Panc1 (cell line): Measurements from ENCODE around the gene ESAM. TPM values are rescaled to one million over a fixed set of nuclear protein-coding genes. Genes with fewer than 3 reads are reported as not detected.

Source experiments
- ATAC-seq: fragments of 200-7000 bp; cut with Tn5 transposase; 2 replicates; pipeline ENCODE4 v1.9.1; 2020; ENCODE audit warnings: mild to moderate bottlenecking, moderate library complexity
- BruUV-seq: library from RNA; stranded (reverse); fragments of 400-500 nt; replicated peaks from 2 replicates; lab custom pipeline; 2021; lab: Mats Ljungman, UMichigan
- CTCF ChIA-PET: fragments of 300-600 bp; sonication (Branson Sonifier 250); formaldehyde crosslinking; loops from one replicate; lab custom pipeline; 2022; ENCODE audit warnings: antibody characterized with exemption; lab: Charles Lee
- POLR2A ChIA-PET: fragments of 300-600 bp; sonication (Branson Sonifier 250); formaldehyde crosslinking; loops from one replicate; lab custom pipeline; 2022; ENCODE audit warnings: antibody characterized with exemption; lab: Charles Lee
- DNase-seq: peaks from one replicate; pipeline ENCODE4 v3.0.0-alpha.2; 2010; ENCODE audit warnings: low read depth, low spot score
- H3K27ac ChIP-seq: 2 replicates; pipeline ENCODE4 v1.5.1; 2011; ENCODE audit warnings: mild to moderate bottlenecking, low read length, inconsistent platforms
- H3K27me3 ChIP-seq: fragments of 200-500 bp; sonication (Bioruptor generic); 2 replicates; pipeline ENCODE4 v1.6.0; 2014; ENCODE audit warnings: low read length, inconsistent platforms; ENCODE audit not compliant: control insufficient read depth, insufficient read depth
- H3K36me3 ChIP-seq: fragments of 200-500 bp; sonication (Bioruptor generic); 2 replicates; pipeline ENCODE4 v1.5.1; 2014; ENCODE audit warnings: inconsistent platforms, mild to moderate bottlenecking, low read length, moderate library complexity; ENCODE audit not compliant: control insufficient read depth, insufficient read depth
- H3K4me1 ChIP-seq: 2 replicates; pipeline ENCODE4 v1.5.1; 2011; ENCODE audit warnings: inconsistent platforms, mild to moderate bottlenecking, low read length, moderate library complexity; ENCODE audit not compliant: control insufficient read depth, insufficient read depth
- H3K4me3 ChIP-seq, 2 experiments: 2 replicates each; pipeline ENCODE4 v1.5.1; 2011 to 2012; ENCODE audit warnings: low read depth in 2 of 2, low read length in 2 of 2, mild to moderate bottlenecking in 2 of 2, inconsistent platforms in 1 of 2, moderate library complexity in 1 of 2
- H3K9me3 ChIP-seq: fragments of 200-500 bp; sonication (Bioruptor generic); 2 replicates; pipeline ENCODE4 v1.5.1; 2014; ENCODE audit warnings: low read depth, mild to moderate bottlenecking, inconsistent platforms, low read length, moderate library complexity; ENCODE audit not compliant: control insufficient read depth, insufficient read depth
- POLR2AphosphoS5 ChIP-seq: IDR thresholded peaks from 2 replicates; pipeline ENCODE4 v1.6.1; 2012; ENCODE audit warnings: mild to moderate bottlenecking, low read depth, low read length, moderate library complexity
- SIN3A ChIP-seq: IDR thresholded peaks from 2 replicates; pipeline ENCODE4 v1.6.1; 2012; ENCODE audit warnings: low read depth, mild to moderate bottlenecking, low read length, moderate library complexity, borderline replicate concordance; ENCODE audit not compliant: insufficient read depth
- TCF7L2 ChIP-seq: IDR thresholded peaks from 2 replicates; pipeline ENCODE4 v1.6.1; 2011; ENCODE audit warnings: mild to moderate bottlenecking, low read depth, low read length, inconsistent platforms
- in situ Hi-C: cut with HindIII; loops from 2 replicates; pipeline ENCODE4 v1.10.0; 2016; ENCODE audit warnings: low sequenced_read_pairs, low pct_unique_long_range_greater_than_20kb
- intact Hi-C: fragments of 100-400 bp; cut with micrococcal nuclease; formaldehyde crosslinking; loops from one replicate; pipeline ENCODE4 v1.10.0; 2022; ENCODE audit not compliant: unreplicated experiment
- total RNA-seq: library from RNA; stranded (reverse); gene quantifications from one replicate; pipeline ENCODE4 v1.2.1, GENCODE V29; 2021; ENCODE audit not compliant: unreplicated experiment
- TF ChIP-seq, protein P1 (sequence below), 2 experiments: IDR thresholded peaks; 2 replicates each; pipeline ENCODE4 v1.6.1; 2011 to 2012; ENCODE audit warnings: low read depth in 2 of 2, control low read depth in 1 of 2, low read length in 1 of 2, mild to moderate bottlenecking in 1 of 2, moderate library complexity in 1 of 2; ENCODE audit not compliant: insufficient read depth in 1 of 2
- TF ChIP-seq, protein P2 (sequence below): fragments of 450-650 bp; IDR thresholded peaks from 2 replicates; pipeline ENCODE4 v1.5.1; 2017; ENCODE audit warnings: mild to moderate bottlenecking

Gene ESAM
- total RNA-seq, 1 experiment from 2014 or later, result 1.6 TPM

DNA sequence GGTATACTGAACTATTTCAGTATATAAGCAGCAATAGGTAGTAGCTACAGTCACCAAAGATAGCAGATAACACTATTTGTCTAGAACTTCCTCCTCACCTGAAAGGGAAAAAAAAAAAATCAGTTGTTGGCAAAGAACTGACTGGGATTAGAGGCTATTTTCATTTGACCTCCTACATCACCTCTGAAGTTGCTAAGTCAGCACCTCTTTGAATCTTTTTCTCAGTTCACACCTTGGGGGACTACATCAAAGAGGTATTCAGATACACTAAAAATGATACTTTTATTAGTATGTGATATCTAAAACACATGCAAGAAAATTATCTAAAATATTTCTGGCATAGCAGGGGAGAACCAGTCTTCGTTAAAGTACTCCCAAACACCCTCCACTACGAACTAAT is 22.0 kb upstream of the ESAM start:
- no peaks in the 10 kb centered on the region for H3K27me3 ChIP-seq
- no TSS peak for BruUV-seq
- ATAC-seq, result no peak
- DNase-seq, result no peak
- no peaks in the 10 kb centered on the region for H3K4me1 ChIP-seq
- in situ Hi-C loops, result no loop called here
- no peak overlapping the region for H3K27ac ChIP-seq
- H3K36me3 ChIP-seq, result no peaks in the 10 kb centered on the region
- H3K4me3 ChIP-seq, result no peak overlapping the region
- POLR2A ChIA-PET, result no interaction called here
- CTCF ChIA-PET, result interaction anchor here (0.8 kb wide), 1 partner anchor 26 kb away, joined by 3 read pairs; no protein-coding TSS in a partner anchor
- no peak for TF ChIP-seq POLR2AphosphoS5
- intact Hi-C loops, result no loop called here
- H3K9me3 ChIP-seq, result no peaks in the 10 kb centered on the region

DNA sequence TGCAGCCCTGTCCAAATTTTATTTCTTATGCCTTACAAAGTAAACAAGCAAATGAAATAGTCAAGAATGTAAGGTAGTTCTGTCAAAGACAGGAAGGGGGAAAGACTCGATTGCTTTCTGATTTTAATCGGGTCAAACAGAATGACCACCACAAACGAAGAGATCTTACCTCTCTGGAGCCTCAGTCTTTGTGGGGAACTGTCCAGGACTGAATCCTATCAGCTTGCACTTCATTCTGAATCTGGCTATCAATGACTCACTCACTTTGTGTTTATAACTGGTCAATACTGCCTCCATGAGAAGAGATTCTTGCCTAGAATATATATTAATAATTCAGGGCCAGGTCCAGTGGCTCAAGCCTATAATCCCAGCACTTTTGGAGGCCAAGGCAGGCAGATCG is 20.9 kb upstream of the ESAM start:
- in situ Hi-C loops (no loop called here), intact Hi-C loops (no loop called here)
- Histone ChIP-seq H3K36me3 (no peaks in the 10 kb centered on the region), H3K9me3 (no peaks in the 10 kb centered on the region), H3K27me3 (no peaks in the 10 kb centered on the region), H3K27ac (no peak overlapping the region), H3K4me3 (no peak overlapping the region), H3K4me1 (no peaks in the 10 kb centered on the region)
- TF ChIP-seq SIN3A (no peak), TCF7L2 (no peak), POLR2AphosphoS5 (no peak)
- POLR2A ChIA-PET, result no interaction called here
- ATAC-seq (no peak), DNase-seq (no peak)
- BruUV-seq, result no TSS peak
- CTCF ChIA-PET, result interaction anchor here (0.8 kb wide), 1 partner anchor 25 kb away, joined by 3 read pairs; no protein-coding TSS in a partner anchor

DNA sequence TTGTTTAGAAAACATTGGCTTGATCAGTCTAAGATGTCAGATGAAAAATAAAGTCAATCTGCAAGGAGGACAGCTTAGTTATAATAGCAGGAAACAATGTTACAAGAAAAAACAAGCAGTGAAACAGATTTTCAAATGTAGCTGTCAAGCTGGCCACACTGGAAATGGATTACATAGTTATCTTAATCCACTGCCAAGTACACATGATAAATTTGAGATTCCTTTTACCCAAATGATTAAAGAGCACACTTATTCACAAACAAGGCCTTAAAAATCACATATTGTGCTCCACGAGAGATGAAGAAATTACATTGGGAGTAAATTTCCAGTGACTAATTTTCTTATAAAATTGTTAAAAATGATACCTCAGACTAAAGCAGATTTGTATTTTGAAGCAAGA is 17.5 kb upstream of the ESAM start:
- Histone ChIP-seq H3K4me3 (no peak overlapping the region), H3K27ac (no peak overlapping the region), H3K27me3 (no peaks in the 10 kb centered on the region), H3K9me3 (no peaks in the 10 kb centered on the region), H3K36me3 (no peaks in the 10 kb centered on the region), H3K4me1 (no peaks in the 10 kb centered on the region)
- no peak for ATAC-seq
- TF ChIP-seq POLR2AphosphoS5, result no peak
- TF ChIP-seq, protein P1, sequence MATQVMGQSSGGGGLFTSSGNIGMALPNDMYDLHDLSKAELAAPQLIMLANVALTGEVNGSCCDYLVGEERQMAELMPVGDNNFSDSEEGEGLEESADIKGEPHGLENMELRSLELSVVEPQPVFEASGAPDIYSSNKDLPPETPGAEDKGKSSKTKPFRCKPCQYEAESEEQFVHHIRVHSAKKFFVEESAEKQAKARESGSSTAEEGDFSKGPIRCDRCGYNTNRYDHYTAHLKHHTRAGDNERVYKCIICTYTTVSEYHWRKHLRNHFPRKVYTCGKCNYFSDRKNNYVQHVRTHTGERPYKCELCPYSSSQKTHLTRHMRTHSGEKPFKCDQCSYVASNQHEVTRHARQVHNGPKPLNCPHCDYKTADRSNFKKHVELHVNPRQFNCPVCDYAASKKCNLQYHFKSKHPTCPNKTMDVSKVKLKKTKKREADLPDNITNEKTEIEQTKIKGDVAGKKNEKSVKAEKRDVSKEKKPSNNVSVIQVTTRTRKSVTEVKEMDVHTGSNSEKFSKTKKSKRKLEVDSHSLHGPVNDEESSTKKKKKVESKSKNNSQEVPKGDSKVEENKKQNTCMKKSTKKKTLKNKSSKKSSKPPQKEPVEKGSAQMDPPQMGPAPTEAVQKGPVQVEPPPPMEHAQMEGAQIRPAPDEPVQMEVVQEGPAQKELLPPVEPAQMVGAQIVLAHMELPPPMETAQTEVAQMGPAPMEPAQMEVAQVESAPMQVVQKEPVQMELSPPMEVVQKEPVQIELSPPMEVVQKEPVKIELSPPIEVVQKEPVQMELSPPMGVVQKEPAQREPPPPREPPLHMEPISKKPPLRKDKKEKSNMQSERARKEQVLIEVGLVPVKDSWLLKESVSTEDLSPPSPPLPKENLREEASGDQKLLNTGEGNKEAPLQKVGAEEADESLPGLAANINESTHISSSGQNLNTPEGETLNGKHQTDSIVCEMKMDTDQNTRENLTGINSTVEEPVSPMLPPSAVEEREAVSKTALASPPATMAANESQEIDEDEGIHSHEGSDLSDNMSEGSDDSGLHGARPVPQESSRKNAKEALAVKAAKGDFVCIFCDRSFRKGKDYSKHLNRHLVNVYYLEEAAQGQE (IDR thresholded peaks at IDR 0.05; ENCODE audit: insufficient read depth in 1 of 2, low read depth in 2 of 2, low read length in 1 of 2), result no peak
- ChIA-PET CTCF (interaction anchor here (0.6 kb wide), 1 partner anchor 124 kb away, joined by 7 read pairs; no protein-coding TSS in a partner anchor), POLR2A (no interaction called here)
- BruUV-seq, result no TSS peak
- no peak for DNase-seq
- in situ Hi-C loops (no loop called here), intact Hi-C loops (no loop called here)

DNA sequence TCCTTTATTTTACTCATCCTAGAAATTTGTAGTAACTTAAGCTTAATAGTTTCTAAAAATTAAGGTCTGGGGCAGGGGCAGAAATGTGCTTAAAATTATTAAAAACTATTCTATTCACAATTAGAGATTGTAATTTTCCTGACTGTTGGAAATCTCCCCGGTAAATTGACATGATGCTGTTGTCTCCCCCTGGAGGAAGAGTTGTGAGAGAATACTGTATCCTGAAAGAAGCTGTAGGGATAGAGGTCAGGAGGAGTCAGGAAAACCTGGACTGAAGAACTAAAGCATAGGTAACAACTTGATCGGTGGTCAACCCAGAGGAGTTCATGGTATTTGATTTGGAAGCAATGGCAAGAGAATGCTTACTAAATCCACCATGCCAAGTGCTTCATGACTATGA is 16.2 kb upstream of the ESAM start:
- TF ChIP-seq, protein P2, sequence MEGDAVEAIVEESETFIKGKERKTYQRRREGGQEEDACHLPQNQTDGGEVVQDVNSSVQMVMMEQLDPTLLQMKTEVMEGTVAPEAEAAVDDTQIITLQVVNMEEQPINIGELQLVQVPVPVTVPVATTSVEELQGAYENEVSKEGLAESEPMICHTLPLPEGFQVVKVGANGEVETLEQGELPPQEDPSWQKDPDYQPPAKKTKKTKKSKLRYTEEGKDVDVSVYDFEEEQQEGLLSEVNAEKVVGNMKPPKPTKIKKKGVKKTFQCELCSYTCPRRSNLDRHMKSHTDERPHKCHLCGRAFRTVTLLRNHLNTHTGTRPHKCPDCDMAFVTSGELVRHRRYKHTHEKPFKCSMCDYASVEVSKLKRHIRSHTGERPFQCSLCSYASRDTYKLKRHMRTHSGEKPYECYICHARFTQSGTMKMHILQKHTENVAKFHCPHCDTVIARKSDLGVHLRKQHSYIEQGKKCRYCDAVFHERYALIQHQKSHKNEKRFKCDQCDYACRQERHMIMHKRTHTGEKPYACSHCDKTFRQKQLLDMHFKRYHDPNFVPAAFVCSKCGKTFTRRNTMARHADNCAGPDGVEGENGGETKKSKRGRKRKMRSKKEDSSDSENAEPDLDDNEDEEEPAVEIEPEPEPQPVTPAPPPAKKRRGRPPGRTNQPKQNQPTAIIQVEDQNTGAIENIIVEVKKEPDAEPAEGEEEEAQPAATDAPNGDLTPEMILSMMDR, result peak; percentile 50
- no peak for TF ChIP-seq TCF7L2
- Histone ChIP-seq H3K4me3 (no peak overlapping the region), H3K27me3 (no peaks in the 10 kb centered on the region), H3K27ac (no peak overlapping the region), H3K9me3 (no peaks in the 10 kb centered on the region), H3K4me1 (no peaks in the 10 kb centered on the region), H3K36me3 (no peaks in the 10 kb centered on the region)
- 0 out of 2 replicates have a peak, but pooled peaks have one; percentile 51 for ATAC-seq
- ChIA-PET POLR2A (no interaction called here), CTCF (interaction anchor here (0.6 to 1.2 kb wide), 4 partner anchors 16 to 232 kb away, joined by 3 to 5 read pairs (median 3); no protein-coding TSS in a partner anchor)
- intact Hi-C loops, result no loop called here
- BruUV-seq, result no TSS peak
- in situ Hi-C loops, result no loop called here
- no peak for DNase-seq
